Measurements from ENCODE around the gene TRAPPC12. TPM values are rescaled to one million over a fixed set of nuclear protein-coding genes. Genes with fewer than 3 reads are reported as not detected.

The TRAPPC12 gene
- total RNA-seq, 2 experiments from 2014 or later = 44.3 to 45.8 TPM

- no peaks in the 10 kb centered on the region for H3K27me3 Mint-ChIP-seq (ENCODE audit: low read depth)
- no peaks in the 10 kb centered on the region for H3K4me1 Mint-ChIP-seq (ENCODE audit: low read depth)
- H3K9me3 Mint-ChIP-seq = no peaks in the 10 kb centered on the region
- CTCF ChIA-PET = interaction anchor here (1.2 kb wide), 1 partner anchor 9 kb away, joined by 4 read pairs; no protein-coding TSS in a partner anchor
- H3K4me3 Mint-ChIP-seq = no peak overlapping the region
- no peak for DNase-seq
- H3K36me3 Mint-ChIP-seq (ENCODE audit: low read depth) = peaks cover 13% of the 10 kb centered on the region
- H3K27ac Mint-ChIP-seq = no peak overlapping the region
- intact Hi-C loops (cut with micrococcal nuclease) = no loop called here
These were observed 51.4 kb downstream of the TRAPPC12 start for GRCh38 chr2:3430740-3431490.

- Mint-ChIP-seq H3K36me3 (ENCODE audit: low read depth) (peaks cover 10% of the 10 kb centered on the region), H3K4me3 (no peak overlapping the region), H3K4me1 (ENCODE audit: low read depth) (no peaks in the 10 kb centered on the region), H3K9me3 (no peaks in the 10 kb centered on the region), H3K27ac (no peak overlapping the region), H3K27me3 (ENCODE audit: low read depth) (no peaks in the 10 kb centered on the region)
- intact Hi-C loops (cut with micrococcal nuclease) = no loop called here
- CTCF ChIA-PET = interaction anchor here (5.1 kb wide), 1 partner anchor 9 kb away, joined by 26 read pairs; no protein-coding TSS in a partner anchor
- DNase-seq = no peak
These were observed 52.6 kb downstream of the TRAPPC12 start for GRCh38 chr2:3432067-3432466.

GRCh38 chr2:3432693-3433338 lies 53.3 kb downstream of the TRAPPC12 start:
- Mint-ChIP-seq H3K4me1 (ENCODE audit: low read depth) (no peaks in the 10 kb centered on the region), H3K27me3 (ENCODE audit: low read depth) (no peaks in the 10 kb centered on the region), H3K4me3 (no peak overlapping the region), H3K36me3 (ENCODE audit: low read depth) (peaks cover 10% of the 10 kb centered on the region), H3K27ac (no peak overlapping the region), H3K9me3 (no peaks in the 10 kb centered on the region)
- intact Hi-C loops (cut with micrococcal nuclease) = no loop called here
- CTCF ChIA-PET = interaction anchor here (5.1 kb wide), 1 partner anchor 9 kb away, joined by 26 read pairs; no protein-coding TSS in a partner anchor
- no peak for DNase-seq

GRCh38 chr2:3433339-3433699 lies 53.8 kb downstream of the TRAPPC12 start:
- H3K27me3 Mint-ChIP-seq (ENCODE audit: low read depth) = no peaks in the 10 kb centered on the region
- no peak overlapping the region for H3K4me3 Mint-ChIP-seq
- H3K9me3 Mint-ChIP-seq = no peaks in the 10 kb centered on the region
- H3K36me3 Mint-ChIP-seq (ENCODE audit: low read depth) = peaks cover 10% of the 10 kb centered on the region
- no peak overlapping the region for H3K27ac Mint-ChIP-seq
- H3K4me1 Mint-ChIP-seq (ENCODE audit: low read depth) = no peaks in the 10 kb centered on the region
- DNase-seq = no peak
- CTCF ChIA-PET = interaction anchor here (5.1 kb wide), 1 partner anchor 10 kb away, joined by 26 read pairs; no protein-coding TSS in a partner anchor
- intact Hi-C loops (cut with micrococcal nuclease) = no loop called here

- Mint-ChIP-seq H3K27ac (no peak overlapping the region), H3K9me3 (no peaks in the 10 kb centered on the region), H3K36me3 (ENCODE audit: low read depth) (peaks cover 8% of the 10 kb centered on the region), H3K27me3 (ENCODE audit: low read depth) (no peaks in the 10 kb centered on the region), H3K4me1 (ENCODE audit: low read depth) (no peaks in the 10 kb centered on the region), H3K4me3 (no peak overlapping the region)
- CTCF ChIA-PET = interaction anchor here (5.1 kb wide), 1 partner anchor 10 kb away, joined by 26 read pairs; no protein-coding TSS in a partner anchor
- intact Hi-C loops (cut with micrococcal nuclease) = no loop called here
- no peak for DNase-seq
These were observed 54.4 kb downstream of the TRAPPC12 start for GRCh38 chr2:3433776-3434400.

GRCh38 chr2:3434654-3435053 lies 55.2 kb downstream of the TRAPPC12 start:
- intact Hi-C loops (cut with micrococcal nuclease) = no loop called here
- CTCF ChIA-PET = interaction anchor here (5.1 kb wide), 1 partner anchor 11 kb away, joined by 26 read pairs; no protein-coding TSS in a partner anchor
- H3K9me3 Mint-ChIP-seq = no peaks in the 10 kb centered on the region
- H3K27me3 Mint-ChIP-seq (ENCODE audit: low read depth) = no peaks in the 10 kb centered on the region
- no peak overlapping the region for H3K4me3 Mint-ChIP-seq
- no peak for DNase-seq
- no peak overlapping the region for H3K27ac Mint-ChIP-seq
- H3K4me1 Mint-ChIP-seq (ENCODE audit: low read depth) = no peaks in the 10 kb centered on the region
- H3K36me3 Mint-ChIP-seq (ENCODE audit: low read depth) = peaks cover 5% of the 10 kb centered on the region

- Mint-ChIP-seq H3K4me3 (no peak overlapping the region), H3K27me3 (ENCODE audit: low read depth) (no peaks in the 10 kb centered on the region), H3K4me1 (ENCODE audit: low read depth) (peaks cover 5% of the 10 kb centered on the region), H3K36me3 (ENCODE audit: low read depth) (peaks cover 5% of the 10 kb centered on the region), H3K9me3 (no peaks in the 10 kb centered on the region), H3K27ac (no peak overlapping the region)
- no peak for DNase-seq
- CTCF ChIA-PET = interaction anchor here (5.1 kb wide), 1 partner anchor 12 kb away, joined by 26 read pairs; no protein-coding TSS in a partner anchor
- intact Hi-C loops (cut with micrococcal nuclease) = no loop called here
These were observed 56.0 kb downstream of the TRAPPC12 start for GRCh38 chr2:3435445-3435844.

- CTCF ChIA-PET = interaction anchor here (1.0 to 6.3 kb wide), 3 partner anchors 17 to 211 kb away, joined by 4 to 42 read pairs (median 10); no protein-coding TSS in a partner anchor
- Mint-ChIP-seq H3K4me3 (no peak overlapping the region), H3K27me3 (ENCODE audit: low read depth) (no peaks in the 10 kb centered on the region), H3K9me3 (no peaks in the 10 kb centered on the region), H3K36me3 (ENCODE audit: low read depth) (peaks cover 2% of the 10 kb centered on the region), H3K4me1 (ENCODE audit: low read depth) (peaks cover 14% of the 10 kb centered on the region), H3K27ac (no peak overlapping the region)
- no peak for DNase-seq
- intact Hi-C loops (cut with micrococcal nuclease) = no loop called here
These were observed 61.0 kb downstream of the TRAPPC12 start for GRCh38 chr2:3440477-3440876.

- intact Hi-C loops (cut with micrococcal nuclease) = no loop called here
These were observed 62.0 kb downstream of the TRAPPC12 start for GRCh38 chr2:3441465-3441864.

GRCh38 chr2:3442185-3442584 lies 62.7 kb downstream of the TRAPPC12 start:
- Mint-ChIP-seq H3K4me1 (ENCODE audit: low read depth) (peaks cover 14% of the 10 kb centered on the region), H3K27me3 (ENCODE audit: low read depth) (no peaks in the 10 kb centered on the region), H3K9me3 (no peaks in the 10 kb centered on the region), H3K27ac (no peak overlapping the region), H3K4me3 (no peak overlapping the region), H3K36me3 (ENCODE audit: low read depth) (peaks cover 11% of the 10 kb centered on the region)
- intact Hi-C loops (cut with micrococcal nuclease) = no loop called here
- CTCF ChIA-PET = interaction anchor here (1.4 to 6.3 kb wide), 2 partner anchors 18 to 20 kb away, joined by 4 to 42 read pairs; no protein-coding TSS in a partner anchor
- DNase-seq = no peak

More at GRCh38 chr2:3441465-3441864, 62.0 kb downstream of the TRAPPC12 start:
- CTCF ChIA-PET = interaction anchor here (1.4 to 6.3 kb wide), 2 partner anchors 18 to 21 kb away, joined by 4 to 42 read pairs; no protein-coding TSS in a partner anchor
- Mint-ChIP-seq H3K27me3 (ENCODE audit: low read depth) (no peaks in the 10 kb centered on the region), H3K9me3 (no peaks in the 10 kb centered on the region), H3K27ac (no peak overlapping the region), H3K4me3 (no peak overlapping the region), H3K36me3 (ENCODE audit: low read depth) (peaks cover 9% of the 10 kb centered on the region), H3K4me1 (ENCODE audit: low read depth) (peaks cover 14% of the 10 kb centered on the region)
- DNase-seq = no peak

- intact Hi-C loops (cut with micrococcal nuclease) = no loop called here
- Mint-ChIP-seq H3K4me1 (ENCODE audit: low read depth) (peaks cover 14% of the 10 kb centered on the region), H3K4me3 (no peak overlapping the region), H3K36me3 (ENCODE audit: low read depth) (peaks cover 14% of the 10 kb centered on the region), H3K27ac (no peak overlapping the region), H3K27me3 (ENCODE audit: low read depth) (no peaks in the 10 kb centered on the region), H3K9me3 (no peaks in the 10 kb centered on the region)
- CTCF ChIA-PET = interaction anchor here (6.3 kb wide), 1 partner anchor 19 kb away, joined by 42 read pairs; no protein-coding TSS in a partner anchor
- DNase-seq = no peak
These were observed 63.6 kb downstream of the TRAPPC12 start for GRCh38 chr2:3443083-3443482.

GRCh38 chr2:3443506-3444084 lies 64.1 kb downstream of the TRAPPC12 start:
- Mint-ChIP-seq H3K9me3 (no peaks in the 10 kb centered on the region), H3K4me3 (no peak overlapping the region), H3K36me3 (ENCODE audit: low read depth) (peaks cover 14% of the 10 kb centered on the region), H3K4me1 (ENCODE audit: low read depth) (peaks cover 14% of the 10 kb centered on the region), H3K27me3 (ENCODE audit: low read depth) (no peaks in the 10 kb centered on the region), H3K27ac (no peak overlapping the region)
- intact Hi-C loops (cut with micrococcal nuclease) = no loop called here
- CTCF ChIA-PET = interaction anchor here (1.7 to 6.3 kb wide), 2 partner anchors 18 to 20 kb away, joined by 5 to 42 read pairs; no protein-coding TSS in a partner anchor
- no peak for DNase-seq

Data from activated naive CD4-positive, alpha-beta T cell treated with anti-CD3 and anti-CD28 coated beads for 36 hours (primary cell).